Stimulated activated CD8-positive, alpha-beta memory T cell treated with anti-CD3 and anti-CD28 coated beads, Interleukin-2, amount 100 ng/mL, for 48 hours (primary cell): Measurements from ENCODE around the gene CA12.
A peak's percentile ranks its signal among the peaks of the same experiment; 100 is the strongest.
"Not testable (repeated sequence)": the region's sequence is repeated elsewhere in the genome, so short reads cannot be mapped to it uniquely, and the experiment has no call there.

Source experiments
- DNase-seq, 2 donors: peaks; one replicate each; pipeline ENCODE4 v3.0.0-alpha.2; 2020; ENCODE audit warnings: low read depth in 2 of 2

Gene CA12

DNA sequence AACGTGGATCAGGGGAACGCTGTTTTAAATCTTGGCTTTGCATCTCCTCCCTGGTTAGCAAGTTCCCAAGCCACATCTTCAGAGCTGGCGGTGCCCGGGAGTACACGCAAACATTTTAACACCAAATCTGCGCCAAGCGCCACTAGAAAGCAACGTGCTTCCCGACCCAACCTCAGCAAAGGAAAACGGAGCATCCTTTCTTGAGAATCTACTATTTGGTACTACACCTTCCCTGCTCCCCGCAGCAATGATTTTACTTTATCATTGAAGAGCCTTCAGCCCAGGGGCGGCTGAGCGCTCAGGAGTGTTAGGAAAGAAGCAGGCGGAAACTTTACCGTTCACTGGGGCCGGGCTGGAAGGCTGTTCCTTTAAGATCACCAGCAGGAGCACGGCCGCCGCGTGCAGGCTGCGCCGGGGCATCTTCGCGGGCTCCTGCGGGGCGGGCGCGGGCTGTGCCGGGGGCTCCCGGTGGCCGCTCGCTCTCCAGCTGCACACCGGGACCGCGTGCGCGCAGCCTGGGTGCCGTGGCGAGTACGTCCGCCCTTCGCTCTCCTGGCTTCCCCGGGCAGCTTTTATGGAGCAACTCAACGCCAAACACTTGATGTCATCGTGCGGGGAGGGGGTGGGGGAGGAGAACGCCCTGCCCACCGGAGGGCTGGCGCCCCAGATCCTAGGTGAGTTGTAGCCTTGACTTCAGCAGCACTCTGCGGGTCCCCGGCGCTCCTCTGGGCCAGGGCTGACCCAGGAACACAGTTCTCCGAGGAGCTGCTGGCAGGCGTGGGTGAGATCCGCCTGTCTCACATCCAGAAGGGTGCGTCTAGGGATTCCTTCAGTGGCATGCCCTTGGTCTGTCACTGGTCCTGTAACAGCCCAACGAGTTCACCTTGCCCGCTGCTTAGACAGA, at the start of gene CA12:
CA12 (minus strand) TSS at position 546 of the 904 bp plus-strand sequence; CDS start at position 420, 126 bp downstream.
- DNase-seq: peak in 1 of 2 donors; percentile 7

DNA sequence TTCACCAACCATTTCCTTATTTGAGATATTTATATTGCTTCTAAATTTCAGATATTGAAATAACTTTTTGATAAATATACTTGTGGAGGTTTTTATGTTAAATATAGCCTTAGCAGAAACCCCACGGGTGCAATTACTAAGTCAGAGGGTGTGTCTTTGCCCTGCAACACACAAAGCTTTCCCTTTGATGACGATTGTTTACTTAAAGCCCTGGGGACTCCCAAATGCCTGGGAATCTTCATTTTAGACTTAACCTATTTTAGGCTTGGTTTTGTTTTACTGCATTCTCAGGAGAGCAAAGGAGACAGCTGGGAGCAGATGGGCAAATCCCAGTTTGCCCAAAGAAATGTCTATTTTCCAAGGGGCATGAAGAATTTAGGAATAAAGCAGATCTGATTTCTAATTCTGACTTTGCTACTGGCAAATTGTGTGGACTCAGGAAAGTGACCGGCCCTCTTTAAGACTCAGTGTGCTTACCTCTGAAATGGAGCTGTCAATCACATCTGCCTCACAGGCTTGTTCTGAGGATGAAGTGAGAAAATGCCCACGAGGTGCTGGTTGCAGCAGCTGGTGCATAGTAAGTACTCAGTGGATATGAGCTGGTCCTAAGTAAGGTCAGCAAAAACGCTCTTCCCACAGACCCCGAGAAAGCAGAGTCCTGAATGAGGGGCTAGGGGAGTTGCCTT, 49.3 kb upstream of the CA12 start:
- no peak for DNase-seq

DNA sequence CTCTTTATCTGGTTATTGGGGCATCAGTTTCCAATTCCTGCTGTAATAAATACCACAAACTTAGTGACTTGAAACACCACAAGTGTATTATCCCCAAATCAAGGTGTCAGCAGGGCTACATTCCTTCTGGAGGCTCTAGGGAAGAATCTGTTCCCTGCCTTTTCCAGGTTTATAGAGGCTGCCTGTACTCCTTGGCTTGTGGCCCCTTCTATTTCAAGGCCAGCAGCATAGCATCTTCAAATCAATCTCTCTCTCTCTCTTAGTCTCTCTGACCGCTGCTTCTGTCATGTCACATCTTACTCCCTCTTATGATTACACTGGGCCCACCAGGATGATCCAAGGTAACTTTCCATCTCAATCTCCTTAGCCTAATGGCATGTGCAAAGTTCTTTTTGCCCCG, 44.9 kb upstream of the CA12 start:
- DNase-seq: no peak

DNA sequence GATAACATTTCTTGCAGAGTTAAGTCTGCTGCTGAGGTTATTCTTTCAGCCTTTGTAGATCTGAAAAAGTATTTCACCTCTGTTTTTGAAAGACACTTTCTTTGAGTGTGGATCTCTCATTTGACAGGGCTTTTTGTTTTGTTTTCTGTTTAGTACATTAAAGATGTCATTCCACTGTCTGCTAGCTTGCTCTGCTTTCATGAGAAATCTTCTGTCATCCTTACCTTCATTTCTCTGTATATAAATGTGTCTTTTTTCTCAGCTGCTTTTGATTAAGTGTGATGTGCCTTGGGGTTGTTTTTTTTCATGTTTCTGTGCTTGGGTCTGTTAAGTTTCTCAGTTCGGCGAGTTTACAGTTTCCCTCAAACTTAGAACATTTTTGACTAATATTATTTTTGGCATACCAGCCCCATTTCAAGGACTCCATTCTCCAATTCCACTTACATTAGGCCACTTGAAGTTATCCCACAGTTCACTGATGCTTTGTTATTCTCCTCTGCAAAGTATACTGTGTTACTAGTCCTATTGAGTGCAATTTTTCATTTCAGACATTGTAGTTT, 43.9 kb upstream of the CA12 start:
- DNase-seq: no peak

DNA sequence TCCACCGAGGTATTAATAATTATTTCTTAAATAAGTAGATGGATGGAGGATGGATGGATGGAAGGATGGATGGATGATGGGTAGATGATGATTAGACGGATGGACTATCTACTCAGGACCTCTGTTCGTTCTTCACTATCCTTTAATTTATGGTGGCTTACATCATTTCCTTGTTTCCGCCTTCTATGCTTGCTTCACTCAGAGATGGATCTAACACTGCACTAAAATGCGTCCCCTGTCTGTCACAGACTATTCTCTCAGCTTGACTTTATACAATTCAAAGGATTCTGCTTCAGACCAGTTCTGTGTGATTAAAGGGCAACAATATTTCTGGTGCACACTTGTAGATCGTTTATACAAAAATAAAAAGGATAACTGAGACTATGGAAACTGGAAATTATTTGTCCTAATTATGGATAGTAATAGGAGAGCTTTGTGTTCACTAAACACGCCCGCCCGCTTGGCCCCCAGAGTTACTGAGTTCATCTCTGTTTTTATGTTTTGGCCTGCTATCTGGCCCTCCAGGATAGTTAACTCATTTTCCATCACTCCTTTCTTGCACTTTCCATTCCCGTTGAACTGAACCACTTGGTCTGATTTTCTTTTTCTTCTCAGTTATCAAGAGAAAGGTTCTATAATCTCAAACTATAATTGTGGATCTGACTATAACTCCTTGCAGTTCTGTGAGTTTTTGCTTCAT, 41.4 kb upstream of the CA12 start:
- no peak for DNase-seq

DNA sequence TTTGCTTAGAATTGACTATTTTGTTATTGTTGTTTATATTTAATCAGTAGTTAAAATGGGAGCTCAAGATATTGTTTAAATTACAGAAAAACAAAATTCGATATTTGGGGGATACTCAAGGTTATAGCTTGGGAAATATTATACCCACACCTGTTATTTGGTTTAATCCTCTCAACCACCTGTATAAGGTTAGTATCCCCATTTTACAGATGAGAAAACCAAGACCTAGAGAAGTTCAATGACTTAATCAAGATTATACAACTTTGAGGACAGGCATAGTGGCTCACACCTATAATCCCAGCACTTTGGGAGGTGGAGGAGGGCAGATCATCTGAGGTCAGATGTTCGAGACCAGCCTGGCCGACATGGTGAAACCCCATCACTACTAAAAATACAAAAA, 39.8 kb upstream of the CA12 start:
- no peak for DNase-seq

DNA sequence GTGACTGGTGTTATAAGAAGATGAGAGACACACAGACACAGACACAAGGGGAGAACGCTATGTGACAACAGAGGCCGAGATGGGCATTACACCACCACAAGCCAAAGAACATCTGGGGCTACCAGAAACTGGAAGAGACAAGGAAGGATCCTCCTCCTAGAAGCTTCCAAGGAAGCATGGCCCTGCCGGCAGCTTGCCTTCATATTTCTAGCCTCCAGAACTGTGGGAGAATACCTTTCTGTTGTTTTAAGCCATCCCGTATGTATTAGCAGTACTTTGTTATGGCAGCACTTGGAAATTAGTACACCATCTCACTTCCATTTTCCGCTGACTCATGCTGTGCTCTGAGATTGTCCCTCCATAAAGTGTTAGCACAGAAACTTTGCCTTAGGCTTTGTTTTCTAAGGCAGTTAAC, 38.7 kb upstream of the CA12 start:
- no peak for DNase-seq

DNA sequence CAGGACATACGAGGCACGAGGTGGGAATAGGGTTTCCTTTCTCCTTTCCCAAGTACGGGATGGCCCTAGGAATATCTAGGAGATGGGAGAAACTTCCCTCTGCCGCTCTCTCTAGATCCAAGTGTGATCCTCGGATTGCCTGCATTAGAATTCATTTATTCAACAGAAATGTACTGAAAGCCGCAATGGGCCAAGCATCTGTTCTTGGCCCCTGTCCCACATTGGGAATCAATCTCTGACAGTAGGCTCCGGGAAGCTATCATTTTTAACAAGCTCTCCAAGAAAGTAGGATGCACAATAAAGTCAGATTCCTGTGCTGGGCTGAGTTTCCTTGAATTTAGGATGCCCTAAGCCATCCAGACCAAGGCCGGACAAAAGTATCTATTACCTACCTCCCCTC, 37.2 kb upstream of the CA12 start:
- no peak for DNase-seq

DNA sequence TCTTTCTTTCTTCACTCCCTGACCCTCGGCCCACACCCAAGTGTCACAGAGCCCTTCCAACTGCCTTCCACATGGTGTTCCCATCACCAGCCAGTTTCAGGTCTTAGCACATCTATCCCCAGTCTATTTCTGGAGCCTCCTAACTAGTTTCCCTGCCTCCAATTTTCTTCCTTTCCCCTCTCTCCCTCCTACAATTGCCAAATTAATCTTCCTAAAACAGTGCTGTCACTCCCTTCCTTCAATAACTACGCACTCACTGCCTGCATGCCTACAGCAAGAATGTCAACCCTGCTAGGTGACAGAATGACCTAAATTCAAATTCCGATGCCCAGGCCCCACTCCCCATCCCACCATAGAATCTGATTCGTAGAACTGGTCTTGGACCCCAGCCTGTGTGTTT, 36.1 kb upstream of the CA12 start:
- DNase-seq: no peak

DNA sequence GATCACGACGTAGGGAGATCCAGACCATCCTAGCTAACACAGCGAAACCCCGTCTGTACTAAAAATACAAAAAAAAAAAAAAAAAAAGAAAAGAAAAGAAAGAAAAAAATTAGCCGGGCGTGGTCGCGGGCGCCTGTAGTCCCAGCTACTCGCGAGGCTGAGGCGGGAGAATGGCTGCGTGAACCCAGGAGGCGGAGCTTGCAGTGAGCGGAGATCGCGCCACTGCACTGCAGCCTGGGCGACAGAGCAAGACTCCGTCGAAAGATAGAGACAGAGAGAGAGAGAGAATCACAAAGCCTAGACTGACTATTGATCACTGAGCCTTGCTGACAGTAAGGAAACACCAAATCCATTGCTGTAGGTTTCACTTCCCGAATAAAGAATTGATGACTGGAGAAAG, 35.6 kb upstream of the CA12 start:
- not testable (repeated sequence) for DNase-seq

DNA sequence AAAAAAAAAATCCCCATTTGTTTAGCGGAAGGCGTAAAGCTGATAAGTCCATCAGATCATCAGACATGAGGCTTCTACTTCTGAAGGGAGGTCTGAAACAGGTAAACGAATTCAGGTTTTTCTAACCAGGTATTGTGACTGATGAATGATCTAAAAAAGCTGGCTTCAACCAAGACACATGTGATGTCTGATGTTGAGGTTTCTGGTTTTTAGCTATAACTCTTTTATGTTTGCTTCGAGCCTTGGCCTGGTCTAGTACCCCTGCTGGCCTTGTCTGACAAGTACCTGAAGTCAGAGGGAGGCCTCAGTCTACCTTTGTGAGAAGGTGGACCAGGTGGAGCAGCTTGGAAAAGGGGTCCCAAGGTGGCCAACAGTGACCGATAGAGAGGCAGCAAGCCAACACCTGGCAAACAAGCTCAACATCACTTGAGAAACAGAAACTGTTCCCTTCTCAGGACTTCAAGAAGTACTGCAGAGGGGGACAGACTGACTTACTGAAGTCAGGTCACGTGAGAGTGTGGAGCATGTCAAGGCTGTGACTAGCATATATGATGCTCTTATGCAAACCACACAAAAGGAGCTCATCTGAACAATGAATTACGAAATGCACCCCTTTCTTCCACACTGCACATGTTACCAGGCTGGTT, 33.0 kb upstream of the CA12 start:
- DNase-seq: no peak

DNA sequence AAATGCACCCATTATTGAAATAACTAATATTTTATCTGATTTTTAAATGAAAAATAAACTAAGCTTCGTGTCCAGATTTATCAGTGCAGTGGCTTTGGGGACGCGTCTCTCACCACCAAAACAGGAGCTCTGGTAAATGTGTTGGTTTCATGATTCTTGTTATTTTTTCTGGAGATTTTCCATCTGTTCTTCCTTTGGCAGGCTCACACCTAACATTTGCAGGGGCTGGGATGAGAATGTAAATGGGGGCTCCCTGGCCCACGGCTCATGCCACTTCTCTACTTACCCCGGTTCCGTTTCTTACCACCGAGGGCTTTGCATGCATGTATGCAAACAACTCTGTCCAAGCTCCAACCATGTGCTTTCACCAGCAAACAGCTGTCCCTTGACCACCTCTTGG, 30.9 kb upstream of the CA12 start:
- DNase-seq: no peak

DNA sequence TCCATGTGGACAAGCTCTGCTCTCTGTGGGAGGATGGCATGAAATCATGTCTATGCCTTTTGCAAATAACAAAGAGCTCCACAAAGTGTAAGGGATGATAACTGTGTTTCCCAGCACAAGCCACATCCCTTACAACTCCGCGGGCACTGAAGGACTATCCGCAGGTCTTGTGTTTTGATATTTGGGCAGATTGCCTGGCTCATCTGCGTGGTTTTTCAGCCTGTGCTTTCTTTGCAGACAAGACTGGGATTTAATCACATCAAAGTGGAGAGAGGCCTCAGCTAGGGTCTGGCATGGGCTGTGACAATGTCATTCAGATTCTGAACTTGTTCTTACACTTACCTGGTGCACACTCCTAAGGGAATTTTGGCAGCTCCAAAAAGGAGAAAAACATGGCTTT, 30.2 kb upstream of the CA12 start:
- no peak for DNase-seq

DNA sequence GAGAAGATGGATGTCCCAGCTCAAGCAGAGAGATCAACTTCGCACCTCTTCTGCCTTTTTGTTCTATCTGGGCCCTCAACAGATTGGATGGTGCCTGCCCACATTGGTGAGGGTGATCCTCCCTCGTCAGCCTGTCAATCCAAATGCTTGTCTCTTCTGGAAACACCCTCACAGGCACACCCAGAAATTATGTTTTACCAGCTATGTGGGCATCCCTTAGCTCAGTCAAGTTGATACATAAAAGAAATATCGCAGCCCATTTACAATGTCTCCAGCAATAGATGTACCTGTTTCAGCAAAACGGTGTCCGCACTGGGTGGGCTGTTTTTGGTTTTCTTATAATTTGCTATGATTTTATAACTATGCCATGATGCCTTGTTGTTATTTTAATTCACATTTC, 27.5 kb upstream of the CA12 start:
- no peak for DNase-seq

DNA sequence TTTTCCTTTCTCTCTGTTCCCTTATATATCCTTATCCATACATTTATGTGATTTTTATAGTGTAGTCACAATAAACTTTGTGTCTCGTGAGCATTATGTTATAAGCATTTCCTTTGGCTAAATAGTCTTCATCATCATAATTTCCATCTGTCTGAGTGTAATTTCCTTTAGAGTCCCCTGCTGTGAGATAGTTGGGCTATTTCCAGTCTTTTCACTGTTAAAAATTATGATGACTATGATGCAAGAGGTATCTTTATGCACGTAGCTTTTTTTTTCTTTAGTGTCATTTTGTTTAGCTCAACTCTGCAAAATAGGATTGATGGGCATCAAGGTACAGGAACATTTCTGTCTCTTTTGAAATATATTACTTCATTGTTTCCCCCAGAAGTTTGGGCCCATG, 26.9 kb upstream of the CA12 start:
- DNase-seq: no peak

DNA sequence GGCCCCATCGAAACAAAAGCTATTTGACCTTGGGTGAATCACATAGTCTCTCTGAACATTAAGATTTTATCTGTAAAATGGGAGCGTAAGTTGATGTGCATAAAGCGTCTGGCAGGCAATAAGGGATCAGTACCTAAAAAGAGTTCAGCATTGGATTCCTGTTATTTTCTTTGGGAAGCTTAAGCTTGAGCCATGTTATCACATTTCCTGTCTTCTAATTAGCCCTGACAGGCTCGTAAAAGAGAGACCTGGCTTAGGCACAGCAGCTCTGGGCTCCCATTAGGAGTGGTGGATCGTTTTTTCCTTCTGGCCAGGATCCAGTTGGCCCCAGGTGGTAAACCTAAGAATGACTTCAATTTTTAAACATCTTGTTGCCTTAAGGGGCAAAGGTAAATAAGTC, 26.0 kb upstream of the CA12 start:
- DNase-seq: no peak

DNA sequence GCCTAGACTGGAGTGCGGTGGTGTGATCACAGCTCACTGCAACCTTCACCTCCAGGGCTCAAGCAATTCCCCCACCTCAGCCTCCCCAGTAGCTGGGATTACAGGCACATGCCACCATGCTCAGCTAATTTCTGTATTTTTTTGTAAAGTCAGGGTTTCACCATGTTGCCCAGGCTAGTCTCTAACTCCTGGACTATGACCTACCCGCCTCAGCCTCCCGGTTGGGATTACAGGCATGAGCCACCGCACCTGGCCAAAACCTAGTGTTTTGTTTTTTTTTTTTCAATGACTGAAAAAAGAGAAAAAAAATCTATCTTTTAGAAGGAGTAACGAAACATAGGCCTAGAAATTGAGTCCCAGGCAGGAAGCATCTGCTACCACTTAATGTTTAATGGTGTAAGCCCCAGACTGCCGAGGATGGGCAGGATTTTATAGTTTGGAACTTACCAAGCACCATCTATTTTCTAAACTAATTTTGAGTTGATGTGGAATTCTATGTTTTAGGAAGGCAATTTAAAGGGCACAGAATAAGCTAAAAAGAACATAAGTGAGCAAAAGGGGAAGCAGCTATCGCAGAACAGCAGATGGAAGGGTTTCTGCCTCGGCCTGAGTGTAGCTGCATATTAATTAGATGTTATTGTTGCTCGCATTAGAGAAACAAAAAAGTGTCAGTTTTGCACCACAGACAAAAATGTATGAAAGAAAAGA, 24.2 kb upstream of the CA12 start:
- DNase-seq: no peak

DNA sequence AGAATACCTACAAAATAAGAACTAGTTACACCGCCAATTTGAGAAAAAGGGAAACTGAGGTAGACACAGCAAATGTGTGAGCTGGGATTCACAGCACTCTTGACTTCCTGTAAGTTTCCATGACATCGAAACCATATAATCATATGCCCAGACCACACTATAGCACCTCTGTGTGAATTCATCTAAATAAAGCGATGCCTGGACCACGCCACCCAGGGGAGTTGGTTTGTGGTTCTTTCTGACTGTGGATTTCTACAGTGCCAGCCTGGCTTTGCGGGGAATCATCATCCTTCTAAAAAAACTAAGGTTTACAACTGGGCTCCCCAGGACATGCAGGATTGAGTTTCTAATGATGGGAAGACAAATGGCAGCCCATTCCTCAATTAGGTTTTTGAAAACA, 23.5 kb upstream of the CA12 start:
- DNase-seq: no peak

DNA sequence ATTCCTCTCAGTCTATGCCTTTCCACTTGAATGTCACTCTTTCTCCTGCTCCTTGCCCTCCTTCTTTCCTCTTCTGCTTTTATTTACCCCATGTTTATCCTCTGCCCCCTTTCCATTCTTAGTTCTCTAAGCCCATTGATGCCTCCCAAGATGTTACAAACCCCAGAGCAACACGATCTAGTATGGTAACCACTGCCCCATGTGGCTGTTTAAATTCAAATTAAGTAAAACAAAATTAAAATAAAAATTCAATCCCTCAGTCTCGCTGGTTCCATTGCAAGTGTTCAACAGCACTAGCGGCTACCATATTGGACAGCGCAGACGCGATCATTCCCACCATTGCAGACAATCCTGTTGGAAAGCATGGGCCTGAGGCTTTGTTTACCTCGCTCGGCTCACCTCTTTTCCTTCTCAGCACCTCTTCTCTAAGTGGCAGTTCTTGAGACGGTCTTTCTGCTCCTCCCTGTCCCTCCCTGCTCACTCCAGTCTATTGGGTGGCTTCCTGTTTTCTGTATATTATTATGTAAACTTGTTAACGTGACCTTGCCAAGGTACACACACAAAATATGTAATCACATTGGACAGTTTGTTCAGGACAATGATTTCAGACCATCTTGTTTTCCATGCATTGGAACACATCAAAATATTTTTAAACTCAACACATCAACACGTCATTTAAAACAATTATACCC, 21.8 kb upstream of the CA12 start:
- DNase-seq: no peak

DNA sequence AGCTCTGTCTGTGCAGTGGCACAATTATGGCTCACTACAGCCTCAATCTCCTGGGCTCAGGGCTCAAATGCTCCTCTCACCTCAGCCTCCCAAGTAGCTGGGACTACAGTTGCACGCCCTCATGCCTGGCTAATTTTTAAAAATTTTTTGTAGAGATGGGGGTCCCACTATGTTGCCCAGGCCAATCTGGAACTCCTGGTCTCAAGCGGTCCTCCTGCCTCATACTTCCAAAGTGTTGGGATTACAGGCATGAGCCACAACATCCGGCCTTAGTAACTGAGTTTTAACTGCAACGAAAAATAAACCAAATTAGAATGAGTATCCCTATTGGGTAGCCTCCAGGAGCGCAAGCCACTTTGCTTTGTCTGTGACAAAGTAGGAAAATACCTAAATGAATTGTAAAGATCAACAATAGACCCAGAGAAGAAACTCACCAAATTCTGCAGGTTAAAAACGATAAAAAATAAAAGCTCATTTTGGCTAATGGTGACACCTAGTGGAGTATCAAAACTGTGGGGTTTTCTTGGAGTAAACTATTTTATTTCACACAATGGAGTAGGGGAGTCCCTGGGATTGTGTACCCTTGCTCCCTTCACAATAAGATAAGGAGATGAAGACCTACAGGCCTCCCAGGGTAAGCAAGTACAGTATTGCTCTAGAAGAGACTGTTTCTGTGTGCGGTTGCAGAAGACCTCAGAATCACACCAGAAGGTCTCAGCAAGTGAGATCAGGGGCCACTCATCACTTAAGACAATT, 21.0 kb upstream of the CA12 start:
- no peak for DNase-seq
